ENCODE measurements around the gene KIF15. TPM values are rescaled to one million over a fixed set of nuclear protein-coding genes. Genes with fewer than 3 reads are reported as not detected.

Gene KIF15
- total RNA-seq, 4 donors from 2014 or later = 0.25 to 1.6 (median 0.38) TPM

GRCh38 chr3:44772099-44772442 is 10.5 kb downstream of the KIF15 start:
- in situ Hi-C loops (cut with MboI; ENCODE audit: low sequenced_read_pairs in 4 of 4) = no loop called here
- H3K27me3 ChIP-seq = no peaks in the 10 kb centered on the region
- no peak overlapping the region for H3K27ac ChIP-seq
- ATAC-seq (no peak), DNase-seq (no peak)
- H3K4me3 ChIP-seq = no peak overlapping the region
- no peak for TF ChIP-seq CTCF (IDR thresholded peaks at IDR 0.05 in 4 of 5, conservative IDR thresholded peaks at IDR 0.05 in 1 of 5)
- TF ChIP-seq POLR2A (IDR thresholded peaks at IDR 0.05) = no peak
- H3K4me1 ChIP-seq = no peaks in the 10 kb centered on the region
- no peaks in the 10 kb centered on the region for H3K36me3 ChIP-seq
- peaks cover 0 to 13% (median 2%) of the 10 kb centered on the region in 3 donors for H3K9me3 ChIP-seq
- intact Hi-C loops (cut with DNase I; ENCODE audit: low total_unique reads) = no loop called here

- intact Hi-C loops (cut with DNase I; ENCODE audit: low total_unique reads) = no loop called here
- ATAC-seq = no peak
Observed at GRCh38 chr3:44782891-44783290, 21.3 kb downstream of the KIF15 start.

GRCh38 chr3:44795197-44795596 is 33.6 kb downstream of the KIF15 start:
- TF ChIP-seq POLR2A (IDR thresholded peaks at IDR 0.05) (no peak), CTCF (IDR thresholded peaks at IDR 0.05 in 4 of 5, conservative IDR thresholded peaks at IDR 0.05 in 1 of 5) (no peak)
- in situ Hi-C loops (cut with MboI; ENCODE audit: low sequenced_read_pairs in 4 of 4) = no loop called here
- intact Hi-C loops (cut with DNase I; ENCODE audit: low total_unique reads) = no loop called here
- DNase-seq = no peak
- no peaks in the 10 kb centered on the region for H3K4me1 ChIP-seq
- H3K36me3 ChIP-seq = no peaks in the 10 kb centered on the region
- no peaks in the 10 kb centered on the region for H3K9me3 ChIP-seq
- H3K27me3 ChIP-seq = no peaks in the 10 kb centered on the region
- ATAC-seq = no peak
- H3K27ac ChIP-seq = no peak overlapping the region
- no peak overlapping the region for H3K4me3 ChIP-seq

More at GRCh38 chr3:44782891-44783290, 21.3 kb downstream of the KIF15 start:
- in situ Hi-C loops (cut with MboI; ENCODE audit: low sequenced_read_pairs in 4 of 4) = no loop called here
- TF ChIP-seq POLR2A (IDR thresholded peaks at IDR 0.05) (no peak), CTCF (IDR thresholded peaks at IDR 0.05 in 4 of 5, conservative IDR thresholded peaks at IDR 0.05 in 1 of 5) (no peak)
- no peak for DNase-seq
- Histone ChIP-seq H3K27ac (no peak overlapping the region), H3K9me3 (no peaks in the 10 kb centered on the region), H3K4me1 (no peaks in the 10 kb centered on the region), H3K36me3 (no peaks in the 10 kb centered on the region), H3K4me3 (no peak overlapping the region), H3K27me3 (no peaks in the 10 kb centered on the region)

GRCh38 chr3:44802011-44802410 is 40.4 kb downstream of the KIF15 start:
- Histone ChIP-seq H3K4me1 (no peaks in the 10 kb centered on the region), H3K27ac (no peak overlapping the region), H3K4me3 (no peak overlapping the region), H3K36me3 (no peaks in the 10 kb centered on the region), H3K27me3 (no peaks in the 10 kb centered on the region), H3K9me3 (no peaks in the 10 kb centered on the region)
- TF ChIP-seq POLR2A (IDR thresholded peaks at IDR 0.05) (no peak), CTCF (IDR thresholded peaks at IDR 0.05 in 4 of 5, conservative IDR thresholded peaks at IDR 0.05 in 1 of 5) (no peak)
- ATAC-seq = no peak
- in situ Hi-C loops (cut with MboI; ENCODE audit: low sequenced_read_pairs in 4 of 4) (no loop called here), intact Hi-C loops (cut with DNase I; ENCODE audit: low total_unique reads) (no loop called here)
- no peak for DNase-seq

- H3K36me3 ChIP-seq = no peaks in the 10 kb centered on the region
- H3K27me3 ChIP-seq = no peaks in the 10 kb centered on the region
- no peak overlapping the region for H3K27ac ChIP-seq
- intact Hi-C loops (cut with DNase I; ENCODE audit: low total_unique reads) (no loop called here), in situ Hi-C loops (cut with MboI; ENCODE audit: low sequenced_read_pairs in 4 of 4) (no loop called here)
- no peak for TF ChIP-seq CTCF (IDR thresholded peaks at IDR 0.05 in 4 of 5, conservative IDR thresholded peaks at IDR 0.05 in 1 of 5)
- H3K4me1 ChIP-seq = no peaks in the 10 kb centered on the region
- ATAC-seq = no peak
- H3K4me3 ChIP-seq = no peak overlapping the region
- no peaks in the 10 kb centered on the region for H3K9me3 ChIP-seq
- DNase-seq = no peak
Observed at GRCh38 chr3:44803298-44803697, 41.7 kb downstream of the KIF15 start.

All from gastrocnemius medialis (tissue), 4 donors.